Measurements from ENCODE around the gene CPNE4.

CPNE4 gene

DNA sequence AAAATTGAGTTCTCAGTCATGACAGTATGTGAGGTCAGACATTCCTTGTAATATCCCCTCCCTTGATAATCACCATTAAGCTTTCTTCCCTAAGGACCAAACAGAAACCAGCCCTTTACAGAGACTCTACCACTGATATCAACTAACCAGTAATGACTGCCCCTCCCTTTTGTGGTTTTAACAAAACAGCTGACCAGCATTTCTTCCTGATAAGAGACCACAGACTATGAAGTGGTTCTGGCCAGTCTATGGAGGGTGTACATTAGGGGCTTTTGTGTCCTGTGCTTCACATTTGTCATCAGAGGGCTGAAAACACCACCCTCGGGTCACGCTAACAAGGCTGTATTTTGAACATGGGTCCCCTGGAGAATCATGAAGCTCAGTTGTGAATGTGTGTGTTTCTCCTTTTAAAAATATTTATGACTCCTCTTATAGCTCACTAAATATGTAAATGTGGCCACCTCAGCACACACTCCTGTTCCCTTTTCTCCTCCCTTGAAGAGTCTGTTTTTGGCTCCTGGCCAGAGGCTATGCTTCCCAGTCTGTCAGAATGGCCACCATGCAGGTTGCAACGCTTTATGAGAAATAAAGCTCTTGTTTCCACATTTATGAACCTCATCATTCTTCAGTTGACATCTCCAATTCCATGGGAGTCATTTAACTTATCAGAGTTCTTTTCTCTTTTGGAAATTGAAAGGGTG, 239.3 kb downstream of the CPNE4 start:
- peak; percentile 97 for DNase-seq

- DNase-seq = peak; percentile 89
Observed at GRCh38 chr3:131794766-131795388, 239.9 kb downstream of the CPNE4 start.

GRCh38 chr3:131793870-131794269, 240.9 kb downstream of the CPNE4 start:
- no peak for DNase-seq

- DNase-seq = no peak
Observed at GRCh38 chr3:131789188-131789587, 245.6 kb downstream of the CPNE4 start.

GRCh38 chr3:131786386-131786785, 248.4 kb downstream of the CPNE4 start:
- no peak for DNase-seq

- peak; percentile 58 for DNase-seq
Observed at GRCh38 chr3:131782751-131783150, 252.1 kb downstream of the CPNE4 start.

GRCh38 chr3:131778526-131778925, 256.3 kb downstream of the CPNE4 start:
- DNase-seq = no peak

DNA sequence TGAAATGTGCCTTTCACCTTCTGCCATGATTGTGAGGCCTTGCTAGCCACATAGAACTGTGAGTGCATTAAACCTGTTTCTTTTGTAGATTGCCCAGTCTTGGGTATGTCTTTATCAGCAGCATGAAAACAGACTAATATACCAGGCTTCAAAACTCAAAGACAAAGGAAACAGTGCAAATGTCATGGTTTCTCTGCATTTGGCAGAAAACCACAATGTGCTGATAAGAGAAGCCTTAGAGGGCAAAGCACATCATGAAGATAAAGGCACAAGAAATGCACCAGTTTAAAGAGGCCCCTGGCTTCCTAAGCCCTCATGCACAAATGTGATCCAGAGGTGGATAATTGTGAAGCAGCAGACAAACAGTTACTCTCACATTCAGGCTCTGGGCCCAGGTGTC, 259.2 kb downstream of the CPNE4 start:
- DNase-seq = peak; percentile 71

DNA sequence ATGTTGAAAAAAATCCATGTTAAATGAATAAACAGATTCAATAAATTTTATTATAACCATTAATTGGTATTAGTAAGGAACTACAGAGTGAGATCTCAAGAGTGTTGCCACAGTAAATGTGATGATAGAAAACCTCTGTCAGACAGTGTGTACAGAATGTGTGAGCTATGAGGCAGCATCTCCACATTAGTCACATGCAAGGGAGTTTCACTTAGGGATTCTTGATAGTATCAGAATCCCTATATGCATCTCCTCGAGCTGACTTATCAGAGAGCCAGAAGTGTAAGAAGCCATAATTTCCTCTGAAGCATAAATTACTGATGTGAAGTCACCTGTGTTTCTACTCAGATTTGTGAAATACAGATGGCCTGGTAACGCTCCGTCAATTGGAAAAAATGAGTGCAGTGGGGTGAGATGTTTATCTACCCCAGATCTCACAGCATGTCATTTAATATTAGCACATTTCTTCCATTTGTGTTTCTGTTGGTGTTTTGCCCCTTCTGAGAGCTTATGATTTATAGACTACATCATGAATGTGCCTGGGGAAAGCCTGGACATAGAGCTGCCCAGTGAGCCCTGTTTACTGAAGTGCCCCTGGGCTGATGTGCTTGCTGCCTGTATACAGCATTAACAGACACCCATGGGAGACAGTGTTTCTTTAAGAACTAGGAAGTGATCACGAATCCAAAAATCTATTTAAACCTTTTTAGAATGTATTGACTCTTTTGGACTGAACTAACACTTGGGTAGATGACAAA, 262.4 kb downstream of the CPNE4 start:
- DNase-seq = no peak

- no peak for DNase-seq
Observed at GRCh38 chr3:131762981-131763564, 271.7 kb downstream of the CPNE4 start.

DNA sequence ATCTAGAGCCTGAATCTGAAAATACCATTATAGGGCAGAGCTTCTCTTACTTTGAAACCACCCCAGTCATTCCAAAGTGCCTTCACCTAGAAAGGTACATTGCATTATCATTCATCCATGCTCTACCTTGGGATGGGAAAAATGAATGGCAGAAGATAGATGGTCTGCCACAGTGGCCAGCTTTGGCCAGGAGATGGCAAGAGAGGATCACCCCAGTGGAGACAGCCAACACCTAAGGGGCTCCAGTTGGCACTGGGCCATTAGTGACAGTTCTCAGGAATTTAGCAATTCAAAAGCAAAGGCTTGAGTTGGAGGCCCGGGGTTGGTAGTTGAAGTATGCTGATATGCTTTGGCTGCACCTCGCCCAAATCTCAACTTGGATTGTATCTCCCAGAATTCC, 278.4 kb downstream of the CPNE4 start:
- no peak for DNase-seq

DNA sequence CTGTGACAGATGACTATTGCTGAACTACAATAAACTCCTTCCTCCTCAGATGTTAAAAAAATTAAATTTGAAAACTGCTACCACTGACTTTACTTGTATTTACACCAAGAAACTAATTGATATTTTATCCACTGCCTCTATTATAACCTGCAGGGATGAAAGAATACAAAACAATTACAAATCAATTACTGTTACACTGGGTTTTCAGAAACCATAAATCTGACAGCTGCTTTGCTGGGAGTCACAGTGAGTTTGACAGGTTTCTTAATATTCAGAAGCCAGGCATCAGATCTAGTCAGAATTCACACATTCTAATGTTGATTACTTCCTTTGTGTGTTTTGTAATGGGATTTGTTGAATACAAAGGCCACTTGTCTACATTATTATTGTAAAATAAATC, 279.4 kb downstream of the CPNE4 start:
- no peak for DNase-seq

DNA sequence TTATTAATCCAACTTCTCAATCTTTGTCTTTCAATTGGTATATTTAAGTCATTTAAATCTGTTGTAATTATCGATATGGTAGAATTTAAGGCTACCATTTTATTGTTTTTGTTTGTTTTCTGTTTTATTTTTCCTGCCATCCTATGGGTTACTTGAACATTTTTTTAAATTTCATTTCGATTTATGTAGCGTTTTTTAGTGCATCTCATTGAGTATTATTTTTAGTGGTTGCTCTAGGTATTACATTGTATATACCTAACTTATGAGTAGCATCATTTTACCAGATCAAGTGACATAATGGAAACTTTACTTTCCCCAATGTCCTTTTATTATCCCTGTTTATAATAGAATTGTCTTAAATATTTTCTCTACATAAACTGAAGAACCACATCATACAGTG, 284.6 kb downstream of the CPNE4 start:
- no peak for DNase-seq

DNA sequence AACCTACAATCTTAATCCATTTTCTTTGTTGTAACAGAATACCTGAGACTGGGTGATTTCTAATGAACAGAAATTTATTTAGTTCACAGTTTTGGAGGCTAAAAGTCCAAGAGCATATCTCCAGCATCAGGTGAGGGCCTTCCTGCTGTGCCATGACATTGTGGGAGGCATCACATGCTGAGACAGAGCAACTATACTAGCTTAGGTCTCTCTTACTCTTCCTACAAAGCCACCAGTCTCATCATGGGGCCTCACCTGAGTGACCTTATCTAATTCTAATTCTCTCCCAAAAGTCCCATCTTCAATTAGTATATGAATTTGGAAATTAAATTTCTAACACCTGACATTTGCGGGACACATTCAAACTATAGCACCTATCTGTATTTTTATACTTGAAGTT, 285.0 kb downstream of the CPNE4 start:
- no peak for DNase-seq

DNA sequence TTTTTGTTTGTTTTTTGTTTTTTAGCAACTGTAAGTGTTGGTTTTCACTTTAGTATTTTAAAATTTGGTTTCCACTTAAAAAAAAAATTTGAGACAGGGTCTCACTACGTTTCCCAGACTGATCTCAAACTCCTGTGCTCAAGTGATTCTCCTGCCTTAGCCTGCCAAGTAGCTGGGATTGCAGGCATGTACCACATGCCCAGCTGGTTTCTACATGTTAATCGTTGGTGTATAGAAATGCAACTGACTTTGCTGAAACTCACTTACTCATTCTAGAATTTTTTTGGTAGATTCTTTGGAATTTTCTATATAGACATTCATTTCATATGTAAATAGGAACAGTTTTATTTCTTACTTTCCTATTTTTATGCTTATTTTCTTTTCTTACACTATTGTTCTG, 287.3 kb downstream of the CPNE4 start:
- DNase-seq = no peak

- no peak for DNase-seq
Observed at GRCh38 chr3:131744765-131745164, 290.0 kb downstream of the CPNE4 start.

GRCh38 chr3:131743126-131743525, 291.7 kb downstream of the CPNE4 start:
- DNase-seq = no peak

GRCh38 chr3:131739211-131739610, 295.6 kb downstream of the CPNE4 start:
- no peak for DNase-seq

DNA sequence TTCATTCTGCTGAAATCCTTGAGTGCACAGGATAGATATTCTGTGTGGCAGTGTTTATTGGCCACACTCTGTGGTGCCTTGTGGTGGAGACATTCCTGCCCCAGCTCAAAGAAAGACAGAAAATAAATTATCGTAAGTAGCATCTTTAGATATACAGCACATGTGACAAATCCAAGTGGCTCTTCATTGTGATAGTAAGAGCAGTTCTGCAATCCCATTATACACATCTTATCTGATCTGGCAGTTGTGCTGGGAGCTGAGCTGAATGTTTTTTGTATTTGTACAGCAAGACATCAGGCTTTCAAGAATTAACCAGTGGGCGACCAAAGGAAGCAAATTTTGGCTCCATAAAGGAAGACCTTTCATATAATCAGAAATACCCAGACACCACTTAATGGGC, 296.7 kb downstream of the CPNE4 start:
- no peak for DNase-seq

DNA sequence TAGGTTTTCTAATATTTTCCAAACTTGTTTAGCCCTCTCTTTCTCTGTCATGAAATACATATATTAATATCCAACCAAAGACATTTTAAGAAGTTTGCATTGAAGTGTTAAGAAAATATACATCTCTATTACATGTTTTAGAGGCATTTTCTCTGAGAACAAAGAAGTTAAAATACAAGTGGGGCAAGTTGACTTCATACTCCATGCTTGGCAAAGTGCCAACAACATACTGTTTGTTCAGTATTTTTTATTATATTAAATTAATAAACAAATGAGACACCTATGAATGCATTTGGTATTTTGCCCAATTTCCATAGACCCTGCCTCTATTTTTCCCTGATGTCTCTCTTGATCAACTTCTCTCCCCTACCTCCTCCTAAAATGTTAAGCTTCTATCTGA, 299.3 kb downstream of the CPNE4 start:
- no peak for DNase-seq

GRCh38 chr3:131735116-131735515, 299.7 kb downstream of the CPNE4 start:
- DNase-seq = no peak

- no peak for DNase-seq
Observed at GRCh38 chr3:131733086-131733841, 301.6 kb downstream of the CPNE4 start.

- DNase-seq = no peak
Observed at GRCh38 chr3:131731709-131732108, 303.1 kb downstream of the CPNE4 start.

Measured in hematopoietic multipotent progenitor cell treated with erythropoietin and hydrocortisone succinate and interleukin-3 and kit ligand, for 6 days (in vitro differentiated cells).